HepG2 (cell line): ENCODE results near the gene IQGAP2. TPM values are rescaled to one million over a fixed set of nuclear protein-coding genes. Genes with fewer than 3 reads are reported as not detected.

Experiments
- ATAC-seq: fragments of 200-7000 bp; cut with Tn5 transposase; 3 replicates; pipeline ENCODE4 v1.9.1; 2020; ENCODE audit warnings: mild to moderate bottlenecking, moderate library complexity
- BruUV-seq: library from RNA; stranded (reverse); fragments of 400-500 nt; replicated peaks from 2 replicates; lab custom pipeline; 2021; lab: Mats Ljungman, UMichigan
- CTCF ChIA-PET: fragments of 300-600 bp; formaldehyde crosslinking; extraction: SDS; loops from one replicate; lab custom pipeline; 2021; ENCODE audit warnings: low total read pairs, inconsistent platforms, low intra/inter-chr PET ratio; lab: Yijun Ruan, JAX
- POLR2A ChIA-PET: fragments of 350-600 bp; sonication (Branson Sonifier 250); formaldehyde crosslinking; loops from one replicate; lab custom pipeline; 2020; ENCODE audit warnings: antibody characterized with exemption, inconsistent platforms; lab: Yijun Ruan, JAX
- DNase-seq: peaks from one replicate; pipeline ENCODE4 v3.0.0-alpha.2; 2015; ENCODE audit warnings: low spot score
- FAIRE-seq: peaks from 3 replicates; lab custom pipeline; 2011; peaks lifted over from hg19 to GRCh38; lab: Jason Lieb, UNC
- H2AFZ ChIP-seq: one replicate; pipeline ENCODE4 v1.6.1; 2011; ENCODE audit warnings: low read length, inconsistent platforms
- H3K27ac ChIP-seq: fragments of 300-600 bp; 3 replicates; pipeline ENCODE4 v1.8.0; 2011; ENCODE audit warnings: mixed run types, mild to moderate bottlenecking, mixed read lengths, low read length, inconsistent platforms; ENCODE audit not compliant: insufficient read depth; ENCODE audit errors: extremely low read length
- H3K27me3 ChIP-seq, 2 experiments: fragments of 200-600 bp in 1 of 2; 2 replicates in 1 of 2; 3 replicates in 1 of 2; pipeline versions ENCODE4 v1.6.0 to v1.8.0; 2011; ENCODE audit warnings: low read length in 2 of 2, mild to moderate bottlenecking in 2 of 2, moderate library complexity in 2 of 2, inconsistent platforms in 1 of 2; ENCODE audit not compliant: insufficient read depth in 2 of 2, control insufficient read depth in 1 of 2
- H3K36me3 ChIP-seq, 2 experiments: fragments of 200-600 bp in 1 of 2; replicated peaks in 1 of 2; 2 replicates in 1 of 2; 3 replicates in 1 of 2; pipeline versions ENCODE4 v1.5.1 to v1.8.0; 2011; ENCODE audit warnings: low read length in 2 of 2, inconsistent platforms in 1 of 2; ENCODE audit not compliant: insufficient read depth in 2 of 2, control insufficient read depth in 1 of 2
- H3K4me1 ChIP-seq: 2 replicates; pipeline ENCODE4 v1.5.1; 2012; ENCODE audit warnings: low read length, inconsistent platforms; ENCODE audit not compliant: insufficient read depth
- H3K4me2 ChIP-seq: 2 replicates; pipeline ENCODE4 v1.6.0; 2011; ENCODE audit warnings: low read depth, low read length, inconsistent platforms
- H3K4me3 ChIP-seq, 3 experiments: fragments of 200-600 bp in 1 of 3; sonication (generic), shearing (Covaris generic) in 1 of 3; replicated peaks in 1 of 3; 2 replicates each; pipeline ENCODE4 v1.5.1; 2011 to 2016; ENCODE audit warnings: low read length in 3 of 3, inconsistent platforms in 2 of 3, low read depth in 2 of 3, mild to moderate bottlenecking in 2 of 3, control low read depth in 1 of 3, mixed read lengths in 1 of 3; ENCODE audit not compliant: insufficient read depth in 1 of 3
- H3K79me2 ChIP-seq: one replicate; pipeline ENCODE4 v1.6.1; 2011; ENCODE audit warnings: low read length, inconsistent platforms; ENCODE audit not compliant: insufficient read depth
- H3K9ac ChIP-seq: 2 replicates; pipeline ENCODE4 v1.6.0; 2011; ENCODE audit warnings: mild to moderate bottlenecking, low read depth, low read length, inconsistent platforms; ENCODE audit not compliant: insufficient read depth
- H3K9me3 ChIP-seq: 2 replicates; pipeline ENCODE4 v1.5.1; 2012; ENCODE audit warnings: mild to moderate bottlenecking, low read length
- H4K20me1 ChIP-seq: 2 replicates; pipeline ENCODE4 v1.6.0; 2011; ENCODE audit warnings: inconsistent platforms, mild to moderate bottlenecking, low read length, moderate library complexity; ENCODE audit not compliant: insufficient read depth
- MYC ChIP-seq: sonication (generic); formaldehyde crosslinking; IDR thresholded peaks from 2 replicates; pipeline ENCODE4 v1.9.0; 2021; ENCODE audit warnings: missing genetic modification reagents, borderline replicate concordance
- PCBP2 ChIP-seq: fragments of 200-400 bp; formaldehyde crosslinking; optimal IDR thresholded peaks from 2 replicates; pipeline ENCODE3; 2018; ENCODE audit warnings: low read length, low read depth; ENCODE audit not compliant: poor library complexity, severe bottlenecking
- ZZZ3 ChIP-seq: sonication (generic); formaldehyde crosslinking; IDR thresholded peaks from 2 replicates; pipeline ENCODE4 v1.4.0; 2020; ENCODE audit warnings: missing genetic modification reagents, mild to moderate bottlenecking, borderline replicate concordance
- WGBS: methylation state at CpG from one replicate; pipeline ENCODE4 v1.1.6; 2017; ENCODE audit warnings: low lambda C conversion rate; 5-methylcytosine and 5-hydroxymethylcytosine counted together
- in situ Hi-C: cut with HindIII; loops from 2 replicates; pipeline ENCODE4 v1.10.0; 2017; ENCODE audit warnings: low pct_unique_long_range_greater_than_20kb; ENCODE audit not compliant: extremely low pct_ligation_motif_present
- intact Hi-C: fragments of 100-400 bp; cut with micrococcal nuclease; formaldehyde crosslinking; loops from one replicate; pipeline ENCODE4 v1.10.0; 2022; ENCODE audit not compliant: unreplicated experiment
- polyA plus RNA-seq, 8 experiments: library from polyadenylated mRNA; depleted of rRNA in 3 of 8; stranded (reverse) in 7 of 8; unstranded in 1 of 8; fragments of >200 nt; fragmentation: Illumina TruSeq in 4 of 8; extraction: Trizol in 4 of 8; gene quantifications; 2 replicates each; pipeline versions ENCODE4 v1.2.1 to v1.2.3, GENCODE V29; 2011 to 2016; ENCODE audit warnings: low read depth in 4 of 8, missing spikeins in 1 of 8, mixed read lengths in 1 of 8; ENCODE audit not compliant: insufficient read depth in 1 of 8
- total RNA-seq, 5 experiments: library from RNA; depleted of rRNA; stranded (reverse); fragments of >200 nt; fragmentation: Illumina TruSeq; extraction: Trizol; gene quantifications; 2 replicates each; pipeline ENCODE4 v1.2.3, GENCODE V29; 2016; ENCODE audit warnings: low read depth in 1 of 5
- TF ChIP-seq, protein P1 (sequence below): sonication (generic); formaldehyde crosslinking; IDR thresholded peaks from 2 replicates; pipeline ENCODE4 v1.4.0; 2020; ENCODE audit warnings: mild to moderate bottlenecking, missing genetic modification reagents
- TF ChIP-seq, protein P2 (sequence below): sonication (generic); formaldehyde crosslinking; IDR thresholded peaks from 2 replicates; pipeline ENCODE4 v1.4.0; 2020; ENCODE audit warnings: missing genetic modification reagents

IQGAP2 gene
- total and polyA plus RNA-seq, 2 of the 13 experiments (the other 11 are each of a cell fraction or from before 2014, with no cell fraction given), result 35.2 to 83.3 TPM

DNA sequence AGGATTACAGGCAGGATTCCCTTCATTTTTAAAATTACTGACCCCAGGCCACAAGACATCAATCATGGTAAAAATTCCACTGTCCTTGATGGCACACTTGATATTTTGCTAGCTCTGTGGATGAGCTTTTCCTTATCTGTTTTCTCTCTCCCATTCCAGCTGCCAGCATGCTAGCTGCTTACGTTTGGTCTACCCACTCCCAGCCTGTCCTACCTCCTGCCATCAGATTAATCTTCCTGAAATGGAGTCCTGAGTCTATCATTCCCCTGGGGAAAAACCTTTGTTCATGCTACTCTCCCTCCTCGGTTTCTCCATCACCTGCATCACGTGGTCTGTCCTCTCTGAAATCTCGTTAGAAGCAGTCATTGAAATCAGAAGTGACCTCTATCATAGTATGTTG lies 111.2 kb downstream of the IQGAP2 start:
- H3K79me2 ChIP-seq, result peaks cover 16% of the 10 kb centered on the region
- no peak overlapping the region for H3K27ac ChIP-seq
- no peak overlapping the region for H3K9ac ChIP-seq
- no peak overlapping the region for H3K4me3 ChIP-seq
- FAIRE-seq, result no peak
- H2AFZ ChIP-seq, result no peak overlapping the region
- peaks cover 0 to 2% of the 10 kb centered on the region in 2 experiments; a peak in 2 of 5 replicates for H3K36me3 ChIP-seq
- WGBS, result 92% methylated on average over 4 of the region's 4 CpGs
- peaks cover 28% of the 10 kb centered on the region for H3K4me1 ChIP-seq
- H3K4me2 ChIP-seq, result no peak overlapping the region
- H3K27me3 ChIP-seq, result no peaks in the 10 kb centered on the region
- H3K9me3 ChIP-seq, result no peaks in the 10 kb centered on the region
- TF ChIP-seq ZZZ3 (CRISPR knock-in tag), result no peak
- TF ChIP-seq, protein P1, sequence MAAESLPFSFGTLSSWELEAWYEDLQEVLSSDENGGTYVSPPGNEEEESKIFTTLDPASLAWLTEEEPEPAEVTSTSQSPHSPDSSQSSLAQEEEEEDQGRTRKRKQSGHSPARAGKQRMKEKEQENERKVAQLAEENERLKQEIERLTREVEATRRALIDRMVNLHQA (CRISPR knock-in tag), result no peak
- BruUV-seq, result no TSS peak
- in situ Hi-C loops, result no loop called here
- intact Hi-C loops, result no loop called here
- ChIA-PET POLR2A (no interaction called here), CTCF (no interaction called here)
- H4K20me1 ChIP-seq, result no peaks in the 10 kb centered on the region
- DNase-seq, result peak; percentile 14
- no peak for ATAC-seq

DNA sequence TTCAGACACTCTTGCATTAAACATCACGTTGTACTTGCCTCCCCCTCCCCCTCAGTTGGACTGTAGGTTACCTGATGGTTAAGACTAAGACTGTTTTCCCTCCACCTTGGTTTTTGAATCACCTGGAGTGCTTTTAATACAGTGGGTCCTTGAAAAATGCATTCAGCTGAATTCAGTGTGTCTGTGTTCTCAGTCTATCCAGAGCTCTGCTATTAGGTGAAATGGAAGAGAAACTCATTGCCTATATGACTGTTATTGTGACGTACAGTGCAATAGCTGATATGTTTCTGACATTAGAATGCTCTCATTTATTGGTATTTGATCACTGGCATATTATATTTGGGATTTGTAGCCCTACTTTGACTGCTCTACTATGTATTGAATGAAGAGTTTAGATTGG lies 111.6 kb downstream of the IQGAP2 start:
- no peak overlapping the region for H3K27ac ChIP-seq
- WGBS, result 95% methylated on average over 2 of the region's 2 CpGs
- FAIRE-seq (no peak), ATAC-seq (no peak), DNase-seq (no peak)
- no TSS peak for BruUV-seq
- CTCF ChIA-PET, result no interaction called here
- TF ChIP-seq, protein P2, sequence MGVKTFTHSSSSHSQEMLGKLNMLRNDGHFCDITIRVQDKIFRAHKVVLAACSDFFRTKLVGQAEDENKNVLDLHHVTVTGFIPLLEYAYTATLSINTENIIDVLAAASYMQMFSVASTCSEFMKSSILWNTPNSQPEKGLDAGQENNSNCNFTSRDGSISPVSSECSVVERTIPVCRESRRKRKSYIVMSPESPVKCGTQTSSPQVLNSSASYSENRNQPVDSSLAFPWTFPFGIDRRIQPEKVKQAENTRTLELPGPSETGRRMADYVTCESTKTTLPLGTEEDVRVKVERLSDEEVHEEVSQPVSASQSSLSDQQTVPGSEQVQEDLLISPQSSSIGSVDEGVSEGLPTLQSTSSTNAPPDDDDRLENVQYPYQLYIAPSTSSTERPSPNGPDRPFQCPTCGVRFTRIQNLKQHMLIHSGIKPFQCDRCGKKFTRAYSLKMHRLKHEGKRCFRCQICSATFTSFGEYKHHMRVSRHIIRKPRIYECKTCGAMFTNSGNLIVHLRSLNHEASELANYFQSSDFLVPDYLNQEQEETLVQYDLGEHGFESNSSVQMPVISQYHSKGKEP (CRISPR knock-in tag), result no peak
- TF ChIP-seq PCBP2, result no peak
- TF ChIP-seq MYC (CRISPR knock-in tag), result no peak
- no peaks in the 10 kb centered on the region for H3K9me3 ChIP-seq
- H3K4me2 ChIP-seq, result no peak overlapping the region
- H3K9ac ChIP-seq, result no peak overlapping the region
- H3K27me3 ChIP-seq, result no peaks in the 10 kb centered on the region
- in situ Hi-C loops (no loop called here), intact Hi-C loops (no loop called here)
- peaks cover 0 to 2% of the 10 kb centered on the region in 2 experiments; a peak in 2 of 5 replicates for H3K36me3 ChIP-seq
- H3K4me3 ChIP-seq, result no peak overlapping the region
- no peak overlapping the region for H2AFZ ChIP-seq
- POLR2A ChIA-PET, result no interaction called here
- peaks cover 28% of the 10 kb centered on the region for H3K4me1 ChIP-seq
- H4K20me1 ChIP-seq, result no peaks in the 10 kb centered on the region
- H3K79me2 ChIP-seq, result peaks cover 17% of the 10 kb centered on the region
